ENCODE data around the gene ITM2C.

The ITM2C gene

GRCh38 chr2:230864605-230865306 lies at the start of gene ITM2C:
Gene ITM2C (plus strand): TSS chr2:230864942. CDS start chr2:230865026, 84 bp downstream.
- peak; percentile 14 for DNase-seq (ENCODE audit: low read depth)

- no peak for DNase-seq (ENCODE audit: low read depth)
These were observed 49.7 kb upstream of the ITM2C start for GRCh38 chr2:230815088-230815487.

GRCh38 chr2:230816735-230817134 lies 48.0 kb upstream of the ITM2C start:
- DNase-seq (ENCODE audit: low read depth): no peak

GRCh38 chr2:230819433-230819832 lies 45.3 kb upstream of the ITM2C start:
- DNase-seq (ENCODE audit: low read depth): no peak

GRCh38 chr2:230821261-230821990 lies 43.3 kb upstream of the ITM2C start:
- no peak for DNase-seq (ENCODE audit: low read depth)

GRCh38 chr2:230821991-230822520 lies 42.7 kb upstream of the ITM2C start:
- no peak for DNase-seq (ENCODE audit: low read depth)

GRCh38 chr2:230823264-230823964 lies 41.3 kb upstream of the ITM2C start:
- DNase-seq (ENCODE audit: low read depth): no peak

- DNase-seq (ENCODE audit: low read depth): peak; percentile 71
These were observed 40.2 kb upstream of the ITM2C start for GRCh38 chr2:230824406-230824978.

- no peak for DNase-seq (ENCODE audit: low read depth)
These were observed 39.4 kb upstream of the ITM2C start for GRCh38 chr2:230825354-230825753.

GRCh38 chr2:230827774-230828271 lies 36.9 kb upstream of the ITM2C start:
- DNase-seq (ENCODE audit: low read depth): no peak

GRCh38 chr2:230828272-230828961 lies 36.3 kb upstream of the ITM2C start:
- no peak for DNase-seq (ENCODE audit: low read depth)

- no peak for DNase-seq (ENCODE audit: low read depth)
These were observed 35.4 kb upstream of the ITM2C start for GRCh38 chr2:230829293-230829692.

GRCh38 chr2:230829959-230830358 lies 34.8 kb upstream of the ITM2C start:
- no peak for DNase-seq (ENCODE audit: low read depth)

GRCh38 chr2:230830428-230830827 lies 34.3 kb upstream of the ITM2C start:
- no peak for DNase-seq (ENCODE audit: low read depth)

- DNase-seq (ENCODE audit: low read depth): no peak
These were observed 24.4 kb upstream of the ITM2C start for GRCh38 chr2:230840301-230840700.

GRCh38 chr2:230842473-230842872 lies 22.3 kb upstream of the ITM2C start:
- no peak for DNase-seq (ENCODE audit: low read depth)

- no peak for DNase-seq (ENCODE audit: low read depth)
These were observed 21.6 kb upstream of the ITM2C start for GRCh38 chr2:230843132-230843531.

- DNase-seq (ENCODE audit: low read depth): no peak
These were observed 18.4 kb upstream of the ITM2C start for GRCh38 chr2:230846360-230846759.

GRCh38 chr2:230847883-230848388 lies 16.8 kb upstream of the ITM2C start:
- peak; percentile 28 for DNase-seq (ENCODE audit: low read depth)

- no peak for DNase-seq (ENCODE audit: low read depth)
These were observed 14.9 kb upstream of the ITM2C start for GRCh38 chr2:230849633-230850357.

- no peak for DNase-seq (ENCODE audit: low read depth)
These were observed 14.4 kb upstream of the ITM2C start for GRCh38 chr2:230850358-230850658.

All from HS-5 (cell line).